NCI-H2227 (cell line): ENCODE results near the gene INKA2.
A peak's percentile ranks its signal among the peaks of the same experiment; 100 is the strongest.

Experiments used
- DNase-seq: peaks from one replicate; lab custom pipeline; 2025; ENCODE audit not compliant: unreplicated experiment; lab: John Stamatoyannopoulos, UW

Gene INKA2

GRCh38 chr1:111733183-111733991, 5.8 kb downstream of the INKA2 start:
- DNase-seq: no peak

- DNase-seq: no peak
These were observed 6.5 kb downstream of the INKA2 start for GRCh38 chr1:111732718-111733117.

DNA sequence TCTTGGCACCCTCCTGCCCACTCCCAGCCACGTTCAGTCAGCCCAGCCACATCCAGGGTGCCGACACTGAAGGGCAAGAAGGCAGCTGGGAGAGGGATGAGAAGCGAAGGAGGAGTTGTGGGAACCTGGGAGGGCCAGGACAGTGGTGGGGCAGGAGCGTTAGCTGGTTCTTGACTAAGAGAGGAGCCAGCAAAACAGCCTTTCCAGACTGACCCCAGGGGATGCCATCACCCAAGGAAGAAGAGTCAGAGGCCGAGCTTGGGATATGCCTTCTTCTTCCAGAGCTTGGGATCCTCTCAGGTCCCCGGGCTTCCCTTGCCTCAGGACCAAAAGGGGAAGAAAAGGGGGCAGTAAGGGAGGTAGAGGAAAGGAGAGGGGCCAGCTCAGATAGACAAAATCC, 7.2 kb downstream of the INKA2 start:
- DNase-seq: no peak

- no peak for DNase-seq
These were observed 8.5 kb downstream of the INKA2 start for GRCh38 chr1:111730706-111731105.

- DNase-seq: no peak
These were observed 9.1 kb downstream of the INKA2 start for GRCh38 chr1:111729946-111730681.

GRCh38 chr1:111729271-111729921, 9.8 kb downstream of the INKA2 start:
- DNase-seq: no peak

GRCh38 chr1:111727056-111727455, 12.1 kb downstream of the INKA2 start:
- DNase-seq: no peak

DNA sequence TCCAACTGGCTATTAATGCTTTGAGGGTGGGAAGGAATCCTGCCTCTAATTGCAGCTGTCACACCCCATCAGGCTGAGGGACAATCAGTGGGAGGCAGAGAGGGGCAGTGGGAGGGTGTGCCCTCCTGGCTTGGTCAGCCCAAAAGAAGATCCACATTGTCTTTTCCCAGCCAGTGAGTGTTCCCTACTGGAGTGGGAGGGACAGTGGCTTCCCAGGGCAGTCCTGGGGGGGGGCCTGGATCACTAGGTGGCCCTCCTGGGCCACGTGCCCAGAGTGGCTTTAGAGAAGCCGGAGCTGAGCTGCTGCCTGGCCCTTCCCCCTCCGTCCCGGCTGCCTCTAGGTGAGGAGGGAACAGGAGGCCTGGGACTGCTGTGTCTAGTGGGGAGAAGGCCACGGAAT, 14.0 kb downstream of the INKA2 start:
- peak; percentile 50 for DNase-seq

GRCh38 chr1:111723871-111724270, 15.3 kb downstream of the INKA2 start:
- no peak for DNase-seq

DNA sequence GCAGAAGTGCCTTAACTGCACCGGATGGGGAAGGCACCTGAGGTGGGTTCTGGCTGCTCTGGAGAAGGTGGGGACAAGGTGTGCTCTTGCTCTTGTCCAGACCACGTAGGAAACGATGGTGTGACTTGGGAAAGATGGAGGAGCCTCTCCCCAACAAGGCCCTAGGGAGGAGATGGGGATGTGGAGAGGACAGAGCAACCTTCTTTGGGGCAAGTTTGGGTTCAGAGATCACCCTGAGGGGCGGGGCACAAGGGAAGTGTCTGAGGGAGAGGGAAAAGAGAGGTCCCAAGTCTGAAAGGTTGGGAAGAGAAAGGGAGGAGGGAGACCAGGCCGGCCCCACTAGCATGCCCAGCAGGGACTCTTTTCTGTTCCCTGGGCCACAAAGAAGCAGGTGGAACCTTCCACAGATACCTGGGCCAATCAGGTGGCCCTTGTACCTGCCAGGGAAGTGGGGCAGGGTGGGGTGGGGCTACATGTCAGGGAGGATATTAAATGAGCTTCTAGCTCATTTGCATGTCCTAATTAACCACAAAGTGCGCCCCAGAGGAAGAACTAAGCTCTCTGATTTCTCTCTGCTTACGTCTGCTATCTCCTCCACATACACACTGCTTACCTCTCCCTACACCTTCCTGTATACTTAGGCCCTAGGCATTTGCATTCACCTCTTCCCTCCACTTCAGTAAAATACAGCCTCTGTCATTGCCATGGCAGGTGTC, 15.9 kb downstream of the INKA2 start:
- DNase-seq: no peak

GRCh38 chr1:111720977-111721786, 18.0 kb downstream of the INKA2 start:
- DNase-seq: no peak

DNA sequence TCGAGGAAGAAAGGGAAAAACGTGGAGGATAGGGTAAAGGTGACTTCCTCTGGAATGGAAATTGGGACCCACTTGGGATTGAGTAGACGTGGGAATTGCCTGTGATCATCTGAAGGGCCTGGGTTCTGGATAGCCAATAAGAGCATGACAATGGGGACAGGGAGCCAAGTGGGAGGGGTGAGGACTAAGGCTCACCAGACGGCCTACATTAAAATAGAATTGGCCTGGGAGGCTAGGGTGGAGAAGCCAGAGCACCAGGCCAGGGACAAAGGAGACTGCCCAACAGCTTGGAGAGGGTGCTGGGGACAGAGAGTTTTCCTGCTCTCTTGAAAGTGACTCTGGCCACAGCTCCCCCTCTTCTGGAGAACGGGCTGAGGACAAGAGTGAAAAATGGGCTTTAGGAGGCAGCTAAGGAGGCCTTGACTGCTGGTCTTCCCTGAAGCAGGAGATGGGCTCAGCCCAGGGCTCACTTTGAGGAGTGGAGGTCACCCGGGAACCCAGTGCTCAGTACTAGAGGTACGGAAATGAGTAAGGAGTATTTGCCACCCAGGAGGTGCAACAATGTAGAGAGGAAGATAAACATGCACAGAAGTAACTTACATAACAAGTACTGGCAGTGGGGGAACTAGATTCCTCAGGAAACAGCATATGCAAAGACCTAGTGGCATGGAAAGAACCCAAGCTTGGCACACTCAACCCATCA, 18.8 kb downstream of the INKA2 start:
- DNase-seq: no peak

DNA sequence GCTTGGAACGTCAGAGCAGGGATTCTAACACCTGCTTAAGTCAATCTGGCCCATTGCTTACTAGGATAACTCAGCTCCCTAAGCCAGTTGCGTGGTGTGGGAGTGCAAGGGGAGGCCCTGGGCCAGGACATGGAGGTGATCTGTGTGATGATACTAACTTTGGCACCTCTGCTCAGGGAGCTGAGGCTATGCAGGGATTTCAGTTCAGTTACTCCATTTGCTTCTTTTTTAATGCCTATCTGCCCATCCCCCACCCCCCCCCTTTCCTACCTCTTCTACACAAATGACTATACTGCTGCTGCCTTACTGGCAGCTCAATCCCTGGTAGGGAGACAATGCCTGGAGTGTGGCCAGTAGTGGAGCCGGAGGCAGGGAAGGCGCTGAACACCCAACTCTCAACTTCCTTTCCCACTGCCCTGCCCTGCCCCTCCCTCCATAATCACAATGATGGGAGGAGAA, 19.5 kb downstream of the INKA2 start:
- DNase-seq: no peak

DNA sequence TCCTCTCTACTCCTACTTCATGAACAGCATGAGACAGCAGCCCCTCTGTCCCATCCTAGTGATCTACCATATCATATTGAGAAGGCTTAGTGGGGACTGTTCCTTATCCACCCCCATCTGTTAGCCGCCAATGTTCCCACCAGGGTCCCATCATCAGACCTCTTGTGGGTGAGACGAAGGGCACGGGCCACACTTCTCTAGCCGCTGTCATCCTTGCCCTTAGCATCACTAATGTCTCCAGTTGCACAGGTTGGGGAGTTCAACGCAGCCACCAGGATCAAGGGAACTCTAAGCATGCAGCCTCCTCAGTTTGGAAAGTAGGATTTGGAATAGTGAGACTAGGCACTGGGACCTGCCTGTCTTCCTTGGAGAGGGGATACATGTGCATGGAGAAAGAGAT, 20.1 kb downstream of the INKA2 start:
- DNase-seq: no peak

DNA sequence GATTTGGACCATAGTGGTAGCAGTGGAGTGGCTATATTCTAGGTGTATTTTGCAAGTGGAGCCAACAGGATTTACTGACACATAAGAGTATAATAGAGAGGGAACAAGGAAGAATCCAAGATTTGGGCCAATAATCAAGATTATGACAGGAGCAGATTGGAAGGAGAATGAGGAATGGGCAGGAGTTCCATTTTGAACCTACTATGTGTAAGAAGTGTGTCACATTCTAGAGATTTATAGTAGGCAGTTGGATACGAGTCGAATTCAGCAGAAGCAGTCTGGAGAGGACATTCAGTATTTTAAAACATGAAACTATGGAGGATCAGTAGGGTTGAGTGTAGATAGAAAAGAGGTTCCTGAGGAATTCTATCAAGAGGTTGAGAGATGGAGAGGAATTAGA, 21.7 kb downstream of the INKA2 start:
- no peak for DNase-seq

- DNase-seq: no peak
These were observed 22.9 kb downstream of the INKA2 start for GRCh38 chr1:111716333-111716732.

- no peak for DNase-seq
These were observed 29.2 kb downstream of the INKA2 start for GRCh38 chr1:111709986-111710385.

- no peak for DNase-seq
These were observed 31.3 kb downstream of the INKA2 start for GRCh38 chr1:111707906-111708305.

GRCh38 chr1:111706921-111707320, 32.3 kb downstream of the INKA2 start:
- DNase-seq: no peak

DNA sequence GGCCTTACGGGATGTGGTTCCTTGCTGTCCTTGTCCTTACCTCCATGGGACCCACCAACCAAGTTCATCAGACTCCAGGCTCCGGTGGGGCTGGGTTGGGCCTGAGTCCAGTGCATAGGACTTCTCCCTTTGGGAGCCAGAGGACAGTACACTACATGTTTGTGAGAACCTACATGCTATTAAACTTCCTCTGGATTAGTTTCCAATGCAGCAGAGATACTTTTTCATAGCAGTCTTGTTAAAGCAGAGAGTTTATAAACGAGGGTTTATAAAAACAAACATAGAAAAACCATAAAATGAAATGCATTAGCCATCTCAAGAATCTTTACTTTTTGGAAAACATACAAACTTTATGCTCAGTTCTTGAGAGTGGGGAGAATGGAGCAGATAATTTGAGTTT, 33.4 kb downstream of the INKA2 start:
- no peak for DNase-seq
